ENCODE data around the gene CUEDC2.

DNA sequence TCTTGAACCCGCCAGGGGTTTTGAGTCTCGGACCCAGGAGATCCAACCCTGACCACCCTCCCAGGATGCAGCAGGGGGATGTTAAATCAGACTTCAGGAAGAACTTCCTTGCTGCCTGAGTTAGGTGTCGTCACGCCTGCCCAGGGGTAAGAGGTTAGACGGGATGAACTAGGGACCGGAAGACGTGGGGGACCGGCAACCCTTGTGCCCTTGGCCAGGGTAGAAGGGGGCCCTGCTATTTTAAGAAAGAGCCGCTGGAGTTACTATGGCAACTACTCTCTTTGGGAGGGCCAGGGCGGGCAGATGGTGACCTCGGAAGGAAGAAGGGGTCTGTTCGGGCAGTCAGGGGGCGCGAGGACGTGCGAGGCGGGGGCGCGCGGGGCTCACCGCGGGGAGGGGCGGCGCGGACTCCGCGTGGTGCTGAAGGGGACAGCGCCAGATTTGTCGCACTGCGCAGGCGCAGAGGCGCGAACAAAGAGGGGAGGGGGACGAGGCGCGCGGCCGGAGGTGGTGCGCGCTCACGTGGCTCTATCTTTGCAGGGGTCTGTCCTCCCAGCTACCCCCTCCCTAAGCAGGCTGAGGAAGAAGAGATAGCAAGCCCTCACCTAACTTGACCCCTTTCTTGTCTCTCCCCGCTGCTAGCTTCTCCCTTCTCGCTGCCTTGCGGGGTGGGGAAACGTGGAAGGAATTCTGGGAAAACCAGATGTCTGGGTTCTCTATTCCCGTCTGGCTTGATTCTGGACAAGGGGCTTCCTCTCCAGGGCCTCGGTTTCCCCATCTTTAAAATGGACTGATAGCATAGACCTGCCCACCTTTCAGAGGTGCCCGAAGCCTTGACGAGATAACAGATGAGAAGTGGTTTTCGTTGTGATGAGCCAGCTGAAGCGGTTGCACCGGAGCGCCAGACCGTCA, 12.8 kb downstream of the CUEDC2 start:
- no peak for TF ChIP-seq MYBL2 (CRISPR knock-in tag; IDR thresholded peaks at IDR 0.05)
- no peak for TF ChIP-seq TEAD4 (CRISPR knock-in tag; IDR thresholded peaks at IDR 0.05)
- TF ChIP-seq, protein P1, sequence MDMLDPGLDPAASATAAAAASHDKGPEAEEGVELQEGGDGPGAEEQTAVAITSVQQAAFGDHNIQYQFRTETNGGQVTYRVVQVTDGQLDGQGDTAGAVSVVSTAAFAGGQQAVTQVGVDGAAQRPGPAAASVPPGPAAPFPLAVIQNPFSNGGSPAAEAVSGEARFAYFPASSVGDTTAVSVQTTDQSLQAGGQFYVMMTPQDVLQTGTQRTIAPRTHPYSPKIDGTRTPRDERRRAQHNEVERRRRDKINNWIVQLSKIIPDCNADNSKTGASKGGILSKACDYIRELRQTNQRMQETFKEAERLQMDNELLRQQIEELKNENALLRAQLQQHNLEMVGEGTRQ (CRISPR knock-in tag; IDR thresholded peaks at IDR 0.05): peak; percentile 76
- 0 out of 2 replicates have a peak, but pooled peaks have one; percentile 13 for TF ChIP-seq FOXP1 (CRISPR knock-in tag; IDR thresholded peaks at IDR 0.05; ENCODE audit: borderline replicate concordance)
- TF ChIP-seq JUN (CRISPR knock-in tag; IDR thresholded peaks at IDR 0.05): no peak
- no peak for TF ChIP-seq ZNF317 (CRISPR knock-in tag; IDR thresholded peaks at IDR 0.05; ENCODE audit: borderline replicate concordance, low read depth)
- TF ChIP-seq, protein P2, sequence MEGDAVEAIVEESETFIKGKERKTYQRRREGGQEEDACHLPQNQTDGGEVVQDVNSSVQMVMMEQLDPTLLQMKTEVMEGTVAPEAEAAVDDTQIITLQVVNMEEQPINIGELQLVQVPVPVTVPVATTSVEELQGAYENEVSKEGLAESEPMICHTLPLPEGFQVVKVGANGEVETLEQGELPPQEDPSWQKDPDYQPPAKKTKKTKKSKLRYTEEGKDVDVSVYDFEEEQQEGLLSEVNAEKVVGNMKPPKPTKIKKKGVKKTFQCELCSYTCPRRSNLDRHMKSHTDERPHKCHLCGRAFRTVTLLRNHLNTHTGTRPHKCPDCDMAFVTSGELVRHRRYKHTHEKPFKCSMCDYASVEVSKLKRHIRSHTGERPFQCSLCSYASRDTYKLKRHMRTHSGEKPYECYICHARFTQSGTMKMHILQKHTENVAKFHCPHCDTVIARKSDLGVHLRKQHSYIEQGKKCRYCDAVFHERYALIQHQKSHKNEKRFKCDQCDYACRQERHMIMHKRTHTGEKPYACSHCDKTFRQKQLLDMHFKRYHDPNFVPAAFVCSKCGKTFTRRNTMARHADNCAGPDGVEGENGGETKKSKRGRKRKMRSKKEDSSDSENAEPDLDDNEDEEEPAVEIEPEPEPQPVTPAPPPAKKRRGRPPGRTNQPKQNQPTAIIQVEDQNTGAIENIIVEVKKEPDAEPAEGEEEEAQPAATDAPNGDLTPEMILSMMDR (IDR thresholded peaks at IDR 0.05): no peak
- no peak; the same call in 1 of the 2 replicates for TF ChIP-seq NFE2L1 (CRISPR knock-in tag; IDR thresholded peaks at IDR 0.05)
- no peak for TF ChIP-seq ETV6 (CRISPR knock-in tag; IDR thresholded peaks at IDR 0.05)
- TF ChIP-seq STAT6 (CRISPR knock-in tag; conservative IDR thresholded peaks at IDR 0.05; ENCODE audit: low read depth): no peak
- TF ChIP-seq ZNF121 (CRISPR knock-in tag; IDR thresholded peaks at IDR 0.05): no peak

Measured in WTC11 (cell line).